Measurements from ENCODE around the gene ACVR1.

- TF ChIP-seq, protein P1, sequence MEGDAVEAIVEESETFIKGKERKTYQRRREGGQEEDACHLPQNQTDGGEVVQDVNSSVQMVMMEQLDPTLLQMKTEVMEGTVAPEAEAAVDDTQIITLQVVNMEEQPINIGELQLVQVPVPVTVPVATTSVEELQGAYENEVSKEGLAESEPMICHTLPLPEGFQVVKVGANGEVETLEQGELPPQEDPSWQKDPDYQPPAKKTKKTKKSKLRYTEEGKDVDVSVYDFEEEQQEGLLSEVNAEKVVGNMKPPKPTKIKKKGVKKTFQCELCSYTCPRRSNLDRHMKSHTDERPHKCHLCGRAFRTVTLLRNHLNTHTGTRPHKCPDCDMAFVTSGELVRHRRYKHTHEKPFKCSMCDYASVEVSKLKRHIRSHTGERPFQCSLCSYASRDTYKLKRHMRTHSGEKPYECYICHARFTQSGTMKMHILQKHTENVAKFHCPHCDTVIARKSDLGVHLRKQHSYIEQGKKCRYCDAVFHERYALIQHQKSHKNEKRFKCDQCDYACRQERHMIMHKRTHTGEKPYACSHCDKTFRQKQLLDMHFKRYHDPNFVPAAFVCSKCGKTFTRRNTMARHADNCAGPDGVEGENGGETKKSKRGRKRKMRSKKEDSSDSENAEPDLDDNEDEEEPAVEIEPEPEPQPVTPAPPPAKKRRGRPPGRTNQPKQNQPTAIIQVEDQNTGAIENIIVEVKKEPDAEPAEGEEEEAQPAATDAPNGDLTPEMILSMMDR (IDR thresholded peaks at IDR 0.05; ENCODE audit: low read depth, low read length, poor library complexity, severe bottlenecking) = no peak
- no peak for TF ChIP-seq EZH2phosphoT487 (IDR thresholded peaks at IDR 0.05; ENCODE audit: borderline replicate concordance, low read length)
Measured at GRCh38 chr2:157808421-157808820, 67.7 kb downstream of the ACVR1 start.
